GM12873 (cell line): ENCODE data around the gene ROBO2.

Source experiments
- CTCF ChIP-seq: IDR thresholded peaks from 2 replicates; pipeline ENCODE4 v1.5.1; 2012; ENCODE audit warnings: low read depth, mild to moderate bottlenecking, moderate library complexity, low read length, control low read depth; ENCODE audit not compliant: insufficient read depth; ENCODE audit errors: missing control alignments

ROBO2 gene

GRCh38 chr3:77466562-77467115 is 426.7 kb downstream of the ROBO2 start:
- no peak for TF ChIP-seq CTCF

DNA sequence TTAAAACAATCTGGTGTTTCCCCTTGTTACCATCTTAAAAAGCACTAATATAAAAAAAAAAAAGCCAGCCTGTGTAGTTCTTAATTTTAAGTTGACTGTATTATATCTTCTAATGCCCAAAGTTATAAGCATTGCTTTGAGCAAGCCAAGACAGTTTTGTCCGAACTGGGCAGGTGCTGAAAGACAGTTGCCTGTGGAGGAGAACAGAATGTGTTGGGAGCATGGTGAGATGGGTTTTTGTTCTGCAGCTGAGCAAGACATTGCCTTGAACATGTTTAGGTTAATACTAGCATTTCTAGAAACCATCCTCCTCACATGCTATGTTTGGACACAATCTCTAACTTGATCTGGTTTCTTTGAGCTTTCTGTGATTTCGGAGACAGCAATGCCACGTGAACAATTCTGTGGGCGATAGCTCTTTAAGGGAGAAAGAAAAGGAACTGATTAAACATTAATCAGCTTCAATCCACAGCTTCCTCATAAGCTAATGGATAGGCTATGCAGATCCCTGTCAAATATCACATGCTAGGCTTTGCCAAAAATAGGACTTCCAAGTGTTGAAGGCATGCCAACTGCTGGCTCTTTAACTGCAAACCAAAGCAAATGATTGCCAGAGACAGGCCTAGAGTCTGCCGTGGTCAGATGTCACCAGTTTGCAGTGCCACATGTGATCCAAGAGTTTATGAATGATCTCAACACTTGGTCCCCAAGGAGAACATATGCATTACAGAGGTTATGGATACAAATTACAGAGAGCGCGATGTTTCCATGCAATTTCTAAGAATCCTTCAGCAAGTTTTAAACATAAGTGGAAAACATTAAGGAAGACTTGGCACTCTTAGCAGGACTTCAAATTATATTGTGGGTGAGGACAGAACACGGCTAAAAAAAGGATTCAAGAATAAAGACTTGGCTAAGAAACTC is 428.1 kb downstream of the ROBO2 start:
- TF ChIP-seq CTCF: no peak

GRCh38 chr3:77468626-77469020 is 428.7 kb downstream of the ROBO2 start:
- TF ChIP-seq CTCF: no peak

DNA sequence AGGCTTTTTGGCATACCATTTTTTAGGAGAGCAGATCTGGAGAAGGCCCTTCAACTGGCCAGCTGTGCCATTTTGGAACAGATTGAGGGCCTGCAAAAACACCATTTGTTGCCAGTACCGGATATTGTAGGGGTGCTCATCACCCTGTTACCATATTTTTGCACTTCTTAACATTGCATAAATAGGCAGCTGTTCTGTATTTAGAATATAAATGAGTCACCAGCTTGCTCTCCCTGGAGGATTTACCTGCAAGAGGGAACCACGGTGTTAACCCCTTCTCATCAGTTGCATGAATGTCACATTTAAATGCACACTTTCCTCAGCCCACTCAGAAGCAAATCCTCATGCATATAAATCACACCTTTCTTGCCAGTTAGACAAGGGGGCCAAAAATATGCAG is 435.6 kb downstream of the ROBO2 start:
- no peak for TF ChIP-seq CTCF

DNA sequence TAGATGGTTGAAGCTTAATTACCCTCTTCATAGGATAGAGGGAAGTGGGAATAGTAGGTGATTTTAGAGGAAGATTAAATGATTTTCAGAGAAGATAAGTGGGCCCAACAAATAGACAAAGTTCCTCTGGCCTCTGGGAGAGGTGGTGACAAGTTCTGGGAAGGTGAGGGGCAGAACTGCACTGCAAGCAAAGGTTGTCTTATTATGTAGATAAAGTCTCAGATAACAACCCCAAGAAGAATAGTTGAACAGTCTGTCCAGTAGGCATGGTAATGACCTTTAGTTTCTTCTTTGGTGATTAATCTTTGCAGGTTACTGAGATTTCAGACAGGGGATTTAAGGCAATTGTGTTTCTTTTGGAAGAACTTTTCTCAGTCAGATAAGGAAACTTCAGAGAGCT is 439.1 kb downstream of the ROBO2 start:
- no peak for TF ChIP-seq CTCF

- no peak for TF ChIP-seq CTCF
Observed at GRCh38 chr3:77489216-77489615, 449.3 kb downstream of the ROBO2 start.

DNA sequence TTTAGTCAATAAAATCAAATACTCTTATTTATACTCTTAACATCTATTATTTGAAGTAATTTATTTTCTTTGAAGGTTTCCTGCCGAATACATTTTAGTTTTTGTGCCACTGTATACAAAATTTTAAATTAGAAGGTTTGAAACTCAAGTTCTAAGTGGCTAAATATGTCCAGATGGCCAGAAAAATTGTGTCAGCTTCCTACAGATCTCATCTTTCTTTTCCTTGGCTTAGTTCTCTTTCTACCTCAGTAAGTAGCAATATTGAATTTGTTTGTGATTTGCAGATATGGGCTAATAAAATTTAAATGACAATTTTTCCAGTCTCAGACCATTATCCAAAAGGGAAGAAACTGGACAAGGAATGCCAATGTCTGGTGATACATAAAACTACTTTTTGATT is 452.1 kb downstream of the ROBO2 start:
- no peak for TF ChIP-seq CTCF
